ENCODE measurements around the gene AFP.

Gene AFP

DNA sequence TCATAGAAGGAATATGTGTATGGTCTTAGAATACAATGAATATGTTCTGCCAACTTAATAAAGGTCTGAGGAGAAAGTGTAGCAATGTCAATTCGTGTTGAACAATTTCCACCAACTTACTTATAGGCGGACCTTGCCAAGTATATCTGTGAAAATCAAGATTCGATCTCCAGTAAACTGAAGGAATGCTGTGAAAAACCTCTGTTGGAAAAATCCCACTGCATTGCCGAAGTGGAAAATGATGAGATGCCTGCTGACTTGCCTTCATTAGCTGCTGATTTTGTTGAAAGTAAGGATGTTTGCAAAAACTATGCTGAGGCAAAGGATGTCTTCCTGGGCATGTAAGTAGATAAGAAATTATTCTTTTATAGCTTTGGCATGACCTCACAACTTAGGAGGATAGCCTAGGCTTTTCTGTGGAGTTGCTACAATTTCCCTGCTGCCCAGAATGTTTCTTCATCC, 22.7 kb upstream of the AFP start:
- no peaks in the 10 kb centered on the region for H3K36me3 ChIP-seq (ENCODE audit: low read length)
- H3F3A ChIP-seq (ENCODE audit: insufficient read depth): no peaks in the 10 kb centered on the region
- H3K27ac ChIP-seq (ENCODE audit: low read depth, low read length): no peak overlapping the region
- H3K9me3 ChIP-seq (ENCODE audit: insufficient read depth, low read length): no peaks in the 10 kb centered on the region
- TF ChIP-seq, protein P1, sequence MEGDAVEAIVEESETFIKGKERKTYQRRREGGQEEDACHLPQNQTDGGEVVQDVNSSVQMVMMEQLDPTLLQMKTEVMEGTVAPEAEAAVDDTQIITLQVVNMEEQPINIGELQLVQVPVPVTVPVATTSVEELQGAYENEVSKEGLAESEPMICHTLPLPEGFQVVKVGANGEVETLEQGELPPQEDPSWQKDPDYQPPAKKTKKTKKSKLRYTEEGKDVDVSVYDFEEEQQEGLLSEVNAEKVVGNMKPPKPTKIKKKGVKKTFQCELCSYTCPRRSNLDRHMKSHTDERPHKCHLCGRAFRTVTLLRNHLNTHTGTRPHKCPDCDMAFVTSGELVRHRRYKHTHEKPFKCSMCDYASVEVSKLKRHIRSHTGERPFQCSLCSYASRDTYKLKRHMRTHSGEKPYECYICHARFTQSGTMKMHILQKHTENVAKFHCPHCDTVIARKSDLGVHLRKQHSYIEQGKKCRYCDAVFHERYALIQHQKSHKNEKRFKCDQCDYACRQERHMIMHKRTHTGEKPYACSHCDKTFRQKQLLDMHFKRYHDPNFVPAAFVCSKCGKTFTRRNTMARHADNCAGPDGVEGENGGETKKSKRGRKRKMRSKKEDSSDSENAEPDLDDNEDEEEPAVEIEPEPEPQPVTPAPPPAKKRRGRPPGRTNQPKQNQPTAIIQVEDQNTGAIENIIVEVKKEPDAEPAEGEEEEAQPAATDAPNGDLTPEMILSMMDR (IDR thresholded peaks at IDR 0.05; ENCODE audit: insufficient read depth, low read length, poor library complexity, severe bottlenecking): no peak
- no peak for TF ChIP-seq EZH2phosphoT487 (conservative IDR thresholded peaks at IDR 0.05; ENCODE audit: low read length)
- no peak overlapping the region for H2AFZ ChIP-seq (ENCODE audit: low read depth, low read length, severe bottlenecking)
- H3K9me2 ChIP-seq (replicated peaks; ENCODE audit: insufficient read depth, low read length): no peaks in the 10 kb centered on the region
- H4K20me1 ChIP-seq (ENCODE audit: low read depth, low read length): no peaks in the 10 kb centered on the region
- H3K79me2 ChIP-seq (ENCODE audit: insufficient read depth, low read length): no peaks in the 10 kb centered on the region
- no peak overlapping the region for H3K4me3 ChIP-seq (ENCODE audit: insufficient read depth, low read length, poor library complexity, severe bottlenecking)
- H3K27me3 ChIP-seq (ENCODE audit: low read length): no peaks in the 10 kb centered on the region
- H3K4me2 ChIP-seq (ENCODE audit: low read depth, low read length, poor library complexity, severe bottlenecking): no peak overlapping the region
- H3K9ac ChIP-seq (ENCODE audit: low read length): no peak overlapping the region

DNA sequence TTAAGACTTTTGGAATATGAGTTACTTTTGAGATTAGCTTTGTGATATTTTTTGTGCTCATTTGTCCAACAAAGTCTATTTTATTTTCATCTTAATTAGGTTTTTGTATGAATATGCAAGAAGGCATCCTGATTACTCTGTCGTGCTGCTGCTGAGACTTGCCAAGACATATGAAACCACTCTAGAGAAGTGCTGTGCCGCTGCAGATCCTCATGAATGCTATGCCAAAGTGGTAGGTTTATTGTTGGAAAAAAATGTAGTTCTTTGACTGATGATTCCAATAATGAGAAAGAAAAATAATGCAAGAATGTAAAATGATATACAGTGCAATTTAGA, 21.1 kb upstream of the AFP start:
- Histone ChIP-seq H3K4me3 (ENCODE audit: insufficient read depth, low read length, poor library complexity, severe bottlenecking) (no peak overlapping the region), H3K27me3 (ENCODE audit: low read length) (no peaks in the 10 kb centered on the region), H3K79me2 (ENCODE audit: insufficient read depth, low read length) (no peaks in the 10 kb centered on the region), H4K20me1 (ENCODE audit: low read depth, low read length) (no peaks in the 10 kb centered on the region), H3K4me2 (ENCODE audit: low read depth, low read length, poor library complexity, severe bottlenecking) (no peak overlapping the region), H3K36me3 (ENCODE audit: low read length) (no peaks in the 10 kb centered on the region), H3K9ac (ENCODE audit: low read length) (no peak overlapping the region), H3F3A (ENCODE audit: insufficient read depth) (no peaks in the 10 kb centered on the region), H3K9me3 (ENCODE audit: insufficient read depth, low read length) (no peaks in the 10 kb centered on the region), H2AFZ (ENCODE audit: low read depth, low read length, severe bottlenecking) (no peak overlapping the region), H3K27ac (ENCODE audit: low read depth, low read length) (no peak overlapping the region), H3K9me2 (replicated peaks; ENCODE audit: insufficient read depth, low read length) (no peaks in the 10 kb centered on the region)
- TF ChIP-seq, protein P1 (IDR thresholded peaks at IDR 0.05; ENCODE audit: insufficient read depth, low read length, poor library complexity, severe bottlenecking): no peak
- TF ChIP-seq EZH2phosphoT487 (conservative IDR thresholded peaks at IDR 0.05; ENCODE audit: low read length): no peak

DNA sequence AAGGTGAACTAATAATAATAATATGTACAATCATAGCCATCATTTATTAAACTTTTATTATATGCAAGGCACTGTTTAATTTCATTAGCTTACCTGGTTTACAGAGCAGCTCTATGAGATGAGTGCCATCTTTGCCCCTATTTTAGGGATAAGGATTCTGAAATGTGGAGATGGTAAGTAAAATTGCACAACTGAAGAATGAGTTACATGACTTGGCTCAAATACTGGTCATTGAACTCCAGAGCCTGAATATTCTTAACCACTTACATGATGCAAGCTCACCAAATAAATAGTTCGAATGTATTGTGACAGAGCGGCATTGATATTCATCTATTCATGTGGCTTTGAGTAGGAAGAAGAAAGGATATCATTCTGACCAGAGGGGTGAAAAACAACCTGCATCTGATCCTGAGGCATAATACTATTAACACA, 20.2 kb upstream of the AFP start:
- H3K27me3 ChIP-seq (ENCODE audit: low read length): no peaks in the 10 kb centered on the region

More for the DNA sequence above, 20.2 kb upstream of the AFP start:
- Histone ChIP-seq H3K4me3 (ENCODE audit: insufficient read depth, low read length, poor library complexity, severe bottlenecking) (no peak overlapping the region), H3K27ac (ENCODE audit: low read depth, low read length) (no peak overlapping the region), H3F3A (ENCODE audit: insufficient read depth) (no peaks in the 10 kb centered on the region), H2AFZ (ENCODE audit: low read depth, low read length, severe bottlenecking) (no peak overlapping the region), H3K4me2 (ENCODE audit: low read depth, low read length, poor library complexity, severe bottlenecking) (no peak overlapping the region), H3K79me2 (ENCODE audit: insufficient read depth, low read length) (no peaks in the 10 kb centered on the region), H4K20me1 (ENCODE audit: low read depth, low read length) (no peaks in the 10 kb centered on the region), H3K9me2 (replicated peaks; ENCODE audit: insufficient read depth, low read length) (no peaks in the 10 kb centered on the region), H3K36me3 (ENCODE audit: low read length) (no peaks in the 10 kb centered on the region), H3K9me3 (ENCODE audit: insufficient read depth, low read length) (no peaks in the 10 kb centered on the region), H3K9ac (ENCODE audit: low read length) (no peak overlapping the region)
- no peak for TF ChIP-seq EZH2phosphoT487 (conservative IDR thresholded peaks at IDR 0.05; ENCODE audit: low read length)
- TF ChIP-seq, protein P1 (IDR thresholded peaks at IDR 0.05; ENCODE audit: insufficient read depth, low read length, poor library complexity, severe bottlenecking): no peak
